Nephron (organoid): ENCODE measurements around the gene OR6B2.

Source experiments
- H3K27ac Mint-ChIP-seq, 3 experiments: 2 replicates each; pipeline ENCODE4 v1.8.0; 2020; ENCODE audit warnings: mixed read lengths in 3 of 3, mild to moderate bottlenecking in 2 of 3, moderate library complexity in 1 of 3
- H3K27me3 Mint-ChIP-seq: 2 replicates; pipeline ENCODE4 v1.8.0; 2021; ENCODE audit warnings: low read depth, mild to moderate bottlenecking, moderate library complexity, mixed read lengths
- H3K36me3 Mint-ChIP-seq: 2 replicates; pipeline ENCODE4 v1.8.0; 2020; ENCODE audit warnings: low read depth, mixed read lengths
- H3K4me1 Mint-ChIP-seq: 2 replicates; pipeline ENCODE4 v1.8.0; 2020; ENCODE audit warnings: mixed read lengths
- H3K4me3 Mint-ChIP-seq, 3 experiments: 2 replicates each; pipeline ENCODE4 v1.8.0; 2020; ENCODE audit warnings: mild to moderate bottlenecking in 3 of 3, mixed read lengths in 3 of 3, moderate library complexity in 2 of 3
- H3K9me3 Mint-ChIP-seq: 2 replicates; pipeline ENCODE4 v1.8.0; 2020; ENCODE audit warnings: mixed read lengths
- CTCF ChIP-seq, 3 experiments: fragments of 200-600 bp; sonication (generic); IDR thresholded peaks; one replicate each; pipeline ENCODE4 v1.5.0; 2021; ENCODE audit warnings: antibody characterized with exemption in 3 of 3; ENCODE audit not compliant: unreplicated experiment in 3 of 3

OR6B2 gene

GRCh38 chr2:239997686-239998409 lies 32.4 kb downstream of the OR6B2 start:
- no peak overlapping the region for H3K27ac Mint-ChIP-seq
- no peak for TF ChIP-seq CTCF (IDR thresholded peaks at IDR 0.05; ENCODE audit: unreplicated experiment in 3 of 3)
- H3K4me1 Mint-ChIP-seq = no peaks in the 10 kb centered on the region

GRCh38 chr2:239994086-239994485 lies 36.1 kb downstream of the OR6B2 start:
- H3K27ac Mint-ChIP-seq = no peak overlapping the region
- TF ChIP-seq CTCF (IDR thresholded peaks at IDR 0.05; ENCODE audit: unreplicated experiment in 3 of 3) = no peak
- H3K36me3 Mint-ChIP-seq = peaks cover 50% of the 10 kb centered on the region
- no peak overlapping the region for H3K4me3 Mint-ChIP-seq
- H3K27me3 Mint-ChIP-seq = no peaks in the 10 kb centered on the region
- no peaks in the 10 kb centered on the region for H3K4me1 Mint-ChIP-seq
- no peaks in the 10 kb centered on the region for H3K9me3 Mint-ChIP-seq

More at GRCh38 chr2:239997686-239998409, 32.4 kb downstream of the OR6B2 start:
- no peaks in the 10 kb centered on the region for H3K9me3 Mint-ChIP-seq
- H3K27me3 Mint-ChIP-seq = no peaks in the 10 kb centered on the region
- H3K4me3 Mint-ChIP-seq = no peak overlapping the region
- H3K36me3 Mint-ChIP-seq = peaks cover 56% of the 10 kb centered on the region

GRCh38 chr2:239993291-239993690 lies 36.9 kb downstream of the OR6B2 start:
- Mint-ChIP-seq H3K4me1 (no peaks in the 10 kb centered on the region), H3K36me3 (peaks cover 57% of the 10 kb centered on the region), H3K27me3 (no peaks in the 10 kb centered on the region), H3K4me3 (no peak overlapping the region), H3K27ac (no peak overlapping the region), H3K9me3 (no peaks in the 10 kb centered on the region)
- TF ChIP-seq CTCF (IDR thresholded peaks at IDR 0.05; ENCODE audit: unreplicated experiment in 3 of 3) = no peak

GRCh38 chr2:239991689-239992314 lies 38.4 kb downstream of the OR6B2 start:
- Mint-ChIP-seq H3K4me1 (no peaks in the 10 kb centered on the region), H3K27ac (peak overlapping the region in 1 of 3 experiments; percentile 39)

GRCh38 chr2:239990966-239991365 lies 39.3 kb downstream of the OR6B2 start:
- TF ChIP-seq CTCF (IDR thresholded peaks at IDR 0.05; ENCODE audit: unreplicated experiment in 3 of 3) = no peak
- Mint-ChIP-seq H3K27ac (peak overlapping the region in 1 of 3 experiments; percentile 39), H3K36me3 (peaks cover 67% of the 10 kb centered on the region), H3K4me1 (no peaks in the 10 kb centered on the region), H3K4me3 (no peak overlapping the region), H3K27me3 (no peaks in the 10 kb centered on the region), H3K9me3 (peaks cover 4% of the 10 kb centered on the region)

More at GRCh38 chr2:239991689-239992314, 38.4 kb downstream of the OR6B2 start:
- no peaks in the 10 kb centered on the region for H3K9me3 Mint-ChIP-seq
- peak; percentile 80 to 90 (median 86) for TF ChIP-seq CTCF (IDR thresholded peaks at IDR 0.05; ENCODE audit: unreplicated experiment in 3 of 3)
- no peak overlapping the region for H3K4me3 Mint-ChIP-seq
- peaks cover 63% of the 10 kb centered on the region for H3K36me3 Mint-ChIP-seq
- H3K27me3 Mint-ChIP-seq = no peaks in the 10 kb centered on the region
